BLaER1 (cell line): Measurements from ENCODE around the gene EPAS1.

Experiments
- H3K27ac ChIP-seq: shearing (Covaris generic); formaldehyde crosslinking; 2 replicates; pipeline ENCODE4 v1.8.1; 2022
- H3K27me3 ChIP-seq: shearing (Covaris generic); formaldehyde crosslinking; 2 replicates; pipeline ENCODE4 v1.8.1; 2022
- H3K36me3 ChIP-seq: shearing (Covaris generic); formaldehyde crosslinking; 2 replicates; pipeline ENCODE4 v1.8.1; 2022
- H3K4me1 ChIP-seq: shearing (Covaris generic); formaldehyde crosslinking; 2 replicates; pipeline ENCODE4 v1.8.1; 2022
- H3K4me2 ChIP-seq: shearing (Covaris generic); formaldehyde crosslinking; 2 replicates; pipeline ENCODE4 v1.8.1; 2022
- H3K4me3 ChIP-seq: shearing (Covaris generic); formaldehyde crosslinking; 2 replicates; pipeline ENCODE4 v1.8.1; 2022
- H3K9ac ChIP-seq: shearing (Covaris generic); formaldehyde crosslinking; 2 replicates; pipeline ENCODE4 v1.8.1; 2022
- H3K9me3 ChIP-seq: shearing (Covaris generic); formaldehyde crosslinking; 2 replicates; pipeline ENCODE4 v1.8.1; 2022
- H4K20me1 ChIP-seq: shearing (Covaris generic); formaldehyde crosslinking; 2 replicates; pipeline ENCODE4 v1.8.1; 2022
- Cebpa-rat ChIP-seq: shearing (Covaris generic); IDR thresholded peaks from 2 replicates; pipeline ENCODE4 v1.8.1; 2022

The EPAS1 gene

GRCh38 chr2:46383784-46384456 lies 86.7 kb downstream of the EPAS1 start:
- H3K36me3 ChIP-seq: peaks cover 22% of the 10 kb centered on the region; the same call in 1 of the 2 replicates
- H3K9ac ChIP-seq: no peak overlapping the region
- no peak for TF ChIP-seq Cebpa-rat
- peaks cover 11% of the 10 kb centered on the region for H3K4me1 ChIP-seq
- H3K27me3 ChIP-seq: no peaks in the 10 kb centered on the region
- H3K4me3 ChIP-seq: no peak overlapping the region
- H3K9me3 ChIP-seq: no peaks in the 10 kb centered on the region
- H3K4me2 ChIP-seq: no peak overlapping the region
- H3K27ac ChIP-seq: no peak overlapping the region
- no peaks in the 10 kb centered on the region for H4K20me1 ChIP-seq

- Histone ChIP-seq H4K20me1 (no peaks in the 10 kb centered on the region), H3K4me1 (peaks cover 11% of the 10 kb centered on the region), H3K27ac (no peak overlapping the region), H3K4me3 (no peak overlapping the region), H3K27me3 (no peaks in the 10 kb centered on the region), H3K9me3 (0 out of 2 replicates have a peak, but pooled peaks cover 3% of the 10 kb centered on the region), H3K9ac (no peak overlapping the region), H3K4me2 (no peak overlapping the region), H3K36me3 (peaks cover 22% of the 10 kb centered on the region; the same call in 1 of the 2 replicates)
- TF ChIP-seq Cebpa-rat: no peak
Observed at GRCh38 chr2:46384457-46384815, 87.2 kb downstream of the EPAS1 start.

- Histone ChIP-seq H3K36me3 (0 out of 2 replicates have a peak, but pooled peaks cover 8% of the 10 kb centered on the region), H3K4me3 (no peak overlapping the region), H3K27ac (no peak overlapping the region), H4K20me1 (no peaks in the 10 kb centered on the region), H3K9ac (no peak overlapping the region), H3K27me3 (no peaks in the 10 kb centered on the region), H3K4me1 (peaks cover 5% of the 10 kb centered on the region; the same call in 1 of the 2 replicates), H3K4me2 (no peak overlapping the region), H3K9me3 (0 out of 2 replicates have a peak, but pooled peaks cover 5% of the 10 kb centered on the region)
- no peak for TF ChIP-seq Cebpa-rat
Observed at GRCh38 chr2:46385786-46386577, 88.8 kb downstream of the EPAS1 start.

GRCh38 chr2:46386763-46387162 lies 89.6 kb downstream of the EPAS1 start:
- no peak for TF ChIP-seq Cebpa-rat
- Histone ChIP-seq H3K4me3 (no peak overlapping the region), H3K9me3 (0 out of 2 replicates have a peak, but pooled peaks cover 5% of the 10 kb centered on the region), H3K27me3 (no peaks in the 10 kb centered on the region), H3K27ac (no peak overlapping the region), H3K36me3 (0 out of 2 replicates have a peak, but pooled peaks cover 8% of the 10 kb centered on the region), H4K20me1 (no peaks in the 10 kb centered on the region), H3K9ac (no peak overlapping the region), H3K4me2 (no peak overlapping the region), H3K4me1 (peaks cover 5% of the 10 kb centered on the region; the same call in 1 of the 2 replicates)

- 0 out of 2 replicates have a peak, but pooled peaks cover 5% of the 10 kb centered on the region for H3K9me3 ChIP-seq
- H4K20me1 ChIP-seq: no peaks in the 10 kb centered on the region
- no peaks in the 10 kb centered on the region for H3K4me1 ChIP-seq
- H3K4me2 ChIP-seq: no peak overlapping the region
- no peak overlapping the region for H3K4me3 ChIP-seq
- no peak for TF ChIP-seq Cebpa-rat
- no peak overlapping the region for H3K9ac ChIP-seq
- H3K27me3 ChIP-seq: no peaks in the 10 kb centered on the region
- H3K36me3 ChIP-seq: 0 out of 2 replicates have a peak, but pooled peaks cover 8% of the 10 kb centered on the region
- no peak overlapping the region for H3K27ac ChIP-seq
Observed at GRCh38 chr2:46387292-46387691, 90.1 kb downstream of the EPAS1 start.

GRCh38 chr2:46387886-46388515 lies 90.8 kb downstream of the EPAS1 start:
- no peak overlapping the region for H3K4me2 ChIP-seq

GRCh38 chr2:46388881-46389280 lies 91.7 kb downstream of the EPAS1 start:
- Histone ChIP-seq H3K4me1 (no peaks in the 10 kb centered on the region), H3K27ac (no peak overlapping the region), H3K4me3 (no peak overlapping the region), H3K4me2 (no peak overlapping the region), H3K36me3 (0 out of 2 replicates have a peak, but pooled peaks cover 7% of the 10 kb centered on the region), H4K20me1 (no peaks in the 10 kb centered on the region), H3K9me3 (0 out of 2 replicates have a peak, but pooled peaks cover 5% of the 10 kb centered on the region), H3K27me3 (no peaks in the 10 kb centered on the region), H3K9ac (no peak overlapping the region)
- no peak for TF ChIP-seq Cebpa-rat

More at GRCh38 chr2:46387886-46388515, 90.8 kb downstream of the EPAS1 start:
- Histone ChIP-seq H4K20me1 (no peaks in the 10 kb centered on the region), H3K36me3 (0 out of 2 replicates have a peak, but pooled peaks cover 8% of the 10 kb centered on the region), H3K27me3 (no peaks in the 10 kb centered on the region), H3K9me3 (0 out of 2 replicates have a peak, but pooled peaks cover 5% of the 10 kb centered on the region), H3K4me3 (no peak overlapping the region), H3K27ac (no peak overlapping the region), H3K4me1 (no peaks in the 10 kb centered on the region), H3K9ac (no peak overlapping the region)
- TF ChIP-seq Cebpa-rat: no peak

GRCh38 chr2:46389417-46389916 lies 92.3 kb downstream of the EPAS1 start:
- Histone ChIP-seq H3K9ac (no peak overlapping the region), H4K20me1 (no peaks in the 10 kb centered on the region), H3K27me3 (no peaks in the 10 kb centered on the region), H3K9me3 (0 out of 2 replicates have a peak, but pooled peaks cover 5% of the 10 kb centered on the region), H3K4me1 (no peaks in the 10 kb centered on the region), H3K36me3 (0 out of 2 replicates have a peak, but pooled peaks cover 1% of the 10 kb centered on the region), H3K27ac (no peak overlapping the region), H3K4me2 (no peak overlapping the region), H3K4me3 (no peak overlapping the region)
- TF ChIP-seq Cebpa-rat: no peak

- H3K27me3 ChIP-seq: no peaks in the 10 kb centered on the region
- no peaks in the 10 kb centered on the region for H4K20me1 ChIP-seq
- no peak for TF ChIP-seq Cebpa-rat
- no peak overlapping the region for H3K9ac ChIP-seq
- no peak overlapping the region for H3K27ac ChIP-seq
- no peak overlapping the region for H3K4me3 ChIP-seq
- H3K4me2 ChIP-seq: no peak overlapping the region
- H3K36me3 ChIP-seq: no peaks in the 10 kb centered on the region
- no peaks in the 10 kb centered on the region for H3K4me1 ChIP-seq
- H3K9me3 ChIP-seq: 0 out of 2 replicates have a peak, but pooled peaks cover 5% of the 10 kb centered on the region
Observed at GRCh38 chr2:46390036-46390435, 92.8 kb downstream of the EPAS1 start.
